Naive B cell (primary cell): ENCODE measurements around the gene CDH8. TPM values are rescaled to one million over a fixed set of nuclear protein-coding genes. Genes with fewer than 3 reads are reported as not detected.

Source experiments
- ATAC-seq, 2 donors: fragments of 150-1000 bp; cut with Tn5 transposase; 2 replicates each; pipeline ENCODE4 v1.10.0; 2021; ENCODE audit warnings: low read depth in 2 of 2, mild to moderate bottlenecking in 2 of 2, moderate library complexity in 2 of 2
- DNase-seq: peaks from one replicate; pipeline ENCODE4 v3.0.0; 2022
- H3K27ac Mint-ChIP-seq, 6 donors: one replicate each; pipeline ENCODE4 v1.8.0; 2020 to 2022; ENCODE audit warnings: mild to moderate bottlenecking in 6 of 6, mixed read lengths in 6 of 6, moderate library complexity in 5 of 6, inconsistent platforms in 2 of 6
- H3K27me3 Mint-ChIP-seq, 3 donors: one replicate each; pipeline ENCODE4 v1.8.0; 2021 to 2022; ENCODE audit warnings: mixed read lengths in 3 of 3, mild to moderate bottlenecking in 1 of 3
- H3K36me3 Mint-ChIP-seq, 2 donors: one replicate each; pipeline ENCODE4 v1.8.0; 2020 to 2022; ENCODE audit warnings: mixed read lengths in 2 of 2, inconsistent platforms in 1 of 2, mild to moderate bottlenecking in 1 of 2
- H3K4me1 Mint-ChIP-seq, 3 donors: one replicate each; pipeline ENCODE4 v1.8.0; 2020 to 2022; ENCODE audit warnings: mixed read lengths in 3 of 3, inconsistent platforms in 1 of 3, mild to moderate bottlenecking in 1 of 3, moderate library complexity in 1 of 3
- H3K4me3 Mint-ChIP-seq, 8 donors: one replicate each; pipeline ENCODE4 v1.8.0; 2020 to 2022; ENCODE audit warnings: mild to moderate bottlenecking in 8 of 8, mixed read lengths in 8 of 8, moderate library complexity in 8 of 8, inconsistent platforms in 2 of 8
- H3K9me3 Mint-ChIP-seq, 7 donors: one replicate each; pipeline ENCODE4 v1.8.0; 2020 to 2022; ENCODE audit warnings: mixed read lengths in 7 of 7, mild to moderate bottlenecking in 5 of 7, inconsistent platforms in 2 of 7, moderate library complexity in 1 of 7
- polyA plus RNA-seq, 6 donors: library from polyadenylated mRNA; unstranded; fragments of 300-500 nt; fragmentation: Illumina TruSeq; gene quantifications; one replicate each; pipeline ENCODE4 v1.2.3, GENCODE V29; 2021; ENCODE audit warnings: low read depth in 6 of 6

The CDH8 gene
- polyA plus RNA-seq, 6 donors from 2014 or later, result not detected

DNA sequence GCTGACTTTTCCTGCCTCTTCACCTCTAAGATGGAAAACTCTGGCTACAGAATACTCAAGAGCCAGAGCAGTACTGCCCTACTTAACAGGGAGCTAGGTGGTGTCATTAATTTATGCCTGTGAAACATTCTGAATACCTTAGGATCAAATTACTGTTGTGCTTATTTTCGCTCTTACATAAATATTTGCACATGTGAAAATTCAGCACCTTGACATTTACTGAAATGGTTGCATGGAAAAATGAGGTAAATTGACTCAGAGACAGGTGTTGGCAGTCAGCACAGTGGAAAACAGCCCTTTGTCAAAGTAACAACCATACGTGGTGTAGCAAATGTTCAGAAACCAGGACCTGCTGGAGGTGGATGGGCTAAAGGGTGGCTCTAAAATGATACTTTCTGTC is 193.6 kb downstream of the CDH8 start:
- H3K9me3 Mint-ChIP-seq, result peaks cover 2 to 6% (median 4%) of the 10 kb centered on the region in 7 donors

GRCh38 chr16:61836804-61837393 is 199.3 kb downstream of the CDH8 start:
- DNase-seq (no peak), ATAC-seq (no peak)
- no peaks in the 10 kb centered on the region for H3K27me3 Mint-ChIP-seq
- H3K9me3 Mint-ChIP-seq, result peaks cover 0 to 9% (median 2%) of the 10 kb centered on the region in 7 donors
- H3K36me3 Mint-ChIP-seq, result no peaks in the 10 kb centered on the region
- H3K4me3 Mint-ChIP-seq, result no peak overlapping the region
- H3K4me1 Mint-ChIP-seq, result no peaks in the 10 kb centered on the region
- H3K27ac Mint-ChIP-seq, result no peak overlapping the region

More for the DNA sequence above, 193.6 kb downstream of the CDH8 start:
- DNase-seq, result no peak
- Mint-ChIP-seq H3K4me1 (no peaks in the 10 kb centered on the region), H3K36me3 (no peaks in the 10 kb centered on the region), H3K27me3 (no peaks in the 10 kb centered on the region), H3K4me3 (no peak overlapping the region), H3K27ac (no peak overlapping the region)
- no peak for ATAC-seq

GRCh38 chr16:61834082-61834481 is 202.2 kb downstream of the CDH8 start:
- ATAC-seq (no peak), DNase-seq (no peak)
- no peaks in the 10 kb centered on the region for H3K27me3 Mint-ChIP-seq
- H3K36me3 Mint-ChIP-seq, result no peaks in the 10 kb centered on the region
- no peak overlapping the region for H3K27ac Mint-ChIP-seq
- no peak overlapping the region for H3K4me3 Mint-ChIP-seq
- no peaks in the 10 kb centered on the region for H3K4me1 Mint-ChIP-seq
- H3K9me3 Mint-ChIP-seq, result peaks cover 0 to 9% (median 2%) of the 10 kb centered on the region in 7 donors

GRCh38 chr16:61831351-61831917 is 204.8 kb downstream of the CDH8 start:
- Mint-ChIP-seq H3K4me3 (no peak overlapping the region), H3K27ac (no peak overlapping the region), H3K4me1 (no peaks in the 10 kb centered on the region), H3K27me3 (no peaks in the 10 kb centered on the region), H3K9me3 (peaks cover 0 to 9% (median 0%) of the 10 kb centered on the region in 7 donors), H3K36me3 (no peaks in the 10 kb centered on the region)
- DNase-seq (no peak), ATAC-seq (no peak)

DNA sequence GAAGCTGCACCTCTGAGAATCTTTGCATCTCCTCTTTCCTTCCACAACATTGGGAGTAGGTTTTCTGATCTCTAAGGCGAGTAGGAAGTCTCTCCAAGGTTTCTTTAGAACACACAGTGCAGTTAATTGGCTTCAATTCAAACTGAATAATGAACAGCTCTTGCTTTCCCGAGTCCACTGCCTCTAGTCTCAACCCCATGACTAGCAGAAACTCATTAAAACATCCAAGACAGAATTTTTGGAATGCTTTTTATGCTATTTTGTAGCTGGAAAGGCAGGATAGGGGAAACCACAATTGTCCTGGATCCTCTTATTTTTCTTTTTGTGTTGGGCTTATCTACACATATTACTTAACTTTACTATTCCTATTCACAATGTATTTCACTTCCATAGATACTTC is 206.6 kb downstream of the CDH8 start:
- ATAC-seq (no peak), DNase-seq (no peak)
- Mint-ChIP-seq H3K9me3 (peaks cover 0 to 9% (median 2%) of the 10 kb centered on the region in 7 donors), H3K27ac (no peak overlapping the region), H3K4me1 (no peaks in the 10 kb centered on the region), H3K27me3 (no peaks in the 10 kb centered on the region), H3K4me3 (no peak overlapping the region), H3K36me3 (no peaks in the 10 kb centered on the region)

- no peaks in the 10 kb centered on the region for H3K36me3 Mint-ChIP-seq
- H3K4me1 Mint-ChIP-seq, result no peaks in the 10 kb centered on the region
- no peak overlapping the region for H3K27ac Mint-ChIP-seq
- H3K9me3 Mint-ChIP-seq, result peaks cover 0 to 3% (median 0%) of the 10 kb centered on the region in 7 donors
- H3K27me3 Mint-ChIP-seq, result no peaks in the 10 kb centered on the region
- no peak overlapping the region for H3K4me3 Mint-ChIP-seq
- no peak for DNase-seq
- no peak for ATAC-seq
These were observed 212.9 kb downstream of the CDH8 start for GRCh38 chr16:61823326-61823725.

DNA sequence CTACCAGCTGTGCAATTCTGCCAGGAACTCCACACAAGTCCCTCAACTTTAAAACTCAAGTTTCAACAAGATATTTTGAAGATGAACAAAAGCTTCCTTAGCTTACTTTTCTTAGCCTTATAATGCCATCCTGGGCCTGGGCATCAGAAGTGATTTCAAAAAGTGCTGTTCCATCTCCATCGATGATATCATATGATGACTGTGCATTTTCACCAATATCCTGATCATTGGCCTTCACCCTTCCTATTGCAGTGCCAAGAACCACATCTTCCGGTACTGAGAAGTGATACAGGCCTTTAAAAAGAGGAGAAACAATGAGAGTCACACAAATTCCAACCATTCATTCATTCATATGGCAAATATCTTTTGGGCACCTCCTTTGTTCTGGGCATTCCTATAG is 215.4 kb downstream of the CDH8 start:
- Mint-ChIP-seq H3K27ac (no peak overlapping the region), H3K27me3 (no peaks in the 10 kb centered on the region), H3K36me3 (no peaks in the 10 kb centered on the region), H3K9me3 (peaks cover 0 to 3% (median 0%) of the 10 kb centered on the region in 7 donors), H3K4me3 (no peak overlapping the region), H3K4me1 (no peaks in the 10 kb centered on the region)
- ATAC-seq, result no peak
- DNase-seq, result no peak

DNA sequence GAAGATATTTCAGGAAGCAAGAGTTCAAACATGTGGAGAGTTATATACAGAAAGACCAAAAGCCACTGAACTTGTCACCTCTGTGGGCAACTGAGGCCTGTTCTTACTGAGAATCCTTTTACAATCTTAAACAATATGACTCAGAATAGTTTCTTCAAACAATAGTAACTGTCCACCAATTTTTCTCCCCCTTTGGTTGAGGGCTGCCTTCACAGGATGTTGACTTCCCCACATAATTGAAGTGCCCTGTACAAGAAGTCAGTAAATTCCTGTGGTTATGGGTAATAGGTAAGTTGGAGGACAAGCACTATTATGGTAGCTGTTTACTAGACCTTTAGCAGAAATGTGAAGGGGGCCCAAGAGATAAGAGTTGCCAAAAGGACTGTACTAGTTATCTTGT is 215.8 kb downstream of the CDH8 start:
- H3K27me3 Mint-ChIP-seq, result no peaks in the 10 kb centered on the region
- H3K4me3 Mint-ChIP-seq, result no peak overlapping the region
- H3K36me3 Mint-ChIP-seq, result no peaks in the 10 kb centered on the region
- H3K9me3 Mint-ChIP-seq, result peaks cover 0 to 3% (median 0%) of the 10 kb centered on the region in 7 donors
- no peaks in the 10 kb centered on the region for H3K4me1 Mint-ChIP-seq
- H3K27ac Mint-ChIP-seq, result no peak overlapping the region
- DNase-seq, result no peak
- no peak for ATAC-seq

DNA sequence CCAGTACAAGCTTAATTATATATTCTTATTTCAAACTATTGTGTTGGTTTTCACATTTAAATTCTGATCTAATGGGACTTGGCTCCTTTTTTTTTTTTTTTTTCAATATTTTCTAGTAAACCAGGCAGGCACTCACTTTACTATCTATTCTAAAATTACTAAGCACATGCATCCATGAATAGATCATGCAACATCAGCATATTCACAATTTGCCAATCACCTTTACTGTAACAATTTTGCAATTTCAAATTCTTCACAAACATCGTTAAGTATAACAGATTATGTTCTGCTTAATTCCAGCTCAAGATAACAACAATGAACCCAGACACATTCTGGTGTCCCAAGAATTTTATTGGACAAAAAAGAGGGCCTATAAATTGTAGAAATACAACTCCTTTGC is 217.4 kb downstream of the CDH8 start:
- Mint-ChIP-seq H3K9me3 (peaks cover 0 to 3% (median 0%) of the 10 kb centered on the region in 7 donors), H3K4me3 (no peak overlapping the region), H3K27ac (no peak overlapping the region), H3K36me3 (no peaks in the 10 kb centered on the region), H3K27me3 (no peaks in the 10 kb centered on the region), H3K4me1 (no peaks in the 10 kb centered on the region)
- ATAC-seq, result no peak
- DNase-seq, result no peak

DNA sequence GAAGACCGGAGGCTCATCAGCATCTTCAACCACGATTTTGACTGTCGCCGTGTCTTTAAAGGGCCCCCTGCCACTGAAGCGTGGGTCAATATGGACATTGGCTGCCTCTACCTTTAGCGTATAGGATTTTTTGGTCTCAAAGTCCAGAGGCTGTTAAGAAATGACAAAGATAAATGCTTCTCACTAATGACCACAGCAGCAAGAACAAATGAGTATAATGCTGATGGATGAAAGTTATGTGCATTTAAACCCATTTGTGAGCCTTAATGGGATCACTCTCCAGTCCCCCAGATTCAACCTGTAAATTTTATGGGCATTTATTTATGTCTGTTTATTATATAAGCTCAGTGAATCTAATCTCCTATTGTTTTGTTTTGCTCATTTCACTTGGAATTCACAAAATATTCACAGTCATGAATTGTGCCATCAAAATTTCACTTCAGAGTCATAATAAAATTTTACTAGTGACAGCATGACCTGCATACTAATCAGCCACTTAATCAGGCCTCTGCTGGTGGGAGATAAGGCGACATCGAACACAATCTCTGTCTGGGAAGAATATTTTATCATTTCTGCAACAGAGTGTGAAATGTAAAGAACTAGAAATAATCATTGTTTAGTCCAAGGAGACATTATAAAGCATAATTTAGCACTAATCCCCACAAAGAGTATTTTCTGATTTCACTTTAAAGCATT is 218.5 kb downstream of the CDH8 start:
- Mint-ChIP-seq H3K27me3 (no peaks in the 10 kb centered on the region), H3K9me3 (peaks cover 0 to 3% (median 0%) of the 10 kb centered on the region in 7 donors), H3K4me1 (no peaks in the 10 kb centered on the region), H3K4me3 (no peak overlapping the region), H3K27ac (no peak overlapping the region), H3K36me3 (no peaks in the 10 kb centered on the region)
- ATAC-seq (no peak), DNase-seq (no peak)

- ATAC-seq (no peak), DNase-seq (no peak)
- no peak overlapping the region for H3K4me3 Mint-ChIP-seq
- no peak overlapping the region for H3K27ac Mint-ChIP-seq
- no peaks in the 10 kb centered on the region for H3K36me3 Mint-ChIP-seq
- H3K9me3 Mint-ChIP-seq, result peaks cover 0 to 5% (median 0%) of the 10 kb centered on the region in 7 donors
- H3K4me1 Mint-ChIP-seq, result no peaks in the 10 kb centered on the region
- H3K27me3 Mint-ChIP-seq, result no peaks in the 10 kb centered on the region
These were observed 221.4 kb downstream of the CDH8 start for GRCh38 chr16:61814726-61815347.

DNA sequence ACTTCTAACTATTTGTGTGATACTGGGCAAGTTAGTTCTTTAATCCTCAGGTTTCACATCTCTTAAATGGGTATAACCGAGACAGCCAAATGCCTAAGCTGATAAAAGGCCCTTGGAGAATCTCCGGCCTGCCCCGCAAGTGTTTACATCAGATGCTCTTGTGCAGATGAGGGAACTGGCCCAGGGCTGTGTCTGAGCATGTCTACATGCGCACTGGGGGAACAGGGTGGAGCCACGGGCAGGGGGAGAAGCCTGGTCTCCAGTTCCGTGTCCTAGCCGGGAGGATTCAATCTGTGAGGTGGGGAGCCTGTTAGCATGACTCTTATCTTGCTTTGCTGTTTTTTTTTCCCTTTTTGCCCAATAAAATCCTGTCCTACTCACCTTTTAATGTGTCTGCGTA is 222.9 kb downstream of the CDH8 start:
- ATAC-seq (no peak), DNase-seq (no peak)
- Mint-ChIP-seq H3K4me1 (no peaks in the 10 kb centered on the region), H3K27ac (no peak overlapping the region), H3K36me3 (no peaks in the 10 kb centered on the region), H3K4me3 (no peak overlapping the region), H3K27me3 (no peaks in the 10 kb centered on the region), H3K9me3 (peaks cover 0 to 5% (median 0%) of the 10 kb centered on the region in 7 donors)

DNA sequence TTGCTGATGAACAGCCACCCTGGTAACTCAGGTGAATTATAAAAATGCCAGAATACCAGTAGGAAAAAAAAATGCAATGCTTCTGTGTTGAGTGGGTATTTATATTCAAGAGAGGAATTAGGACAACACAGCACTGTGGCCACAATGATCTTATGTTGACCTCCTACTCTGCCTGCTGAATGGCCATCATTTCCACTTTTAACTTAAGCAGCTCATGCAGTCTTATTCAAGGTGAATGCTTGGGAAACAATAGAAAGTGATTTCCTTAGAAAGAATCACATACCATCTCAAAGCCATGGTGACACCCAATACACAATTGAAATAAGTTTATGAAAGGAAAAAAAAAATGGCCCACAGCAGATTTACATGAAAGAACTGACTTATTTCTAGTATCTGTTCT is 224.0 kb downstream of the CDH8 start:
- Mint-ChIP-seq H3K9me3 (peaks cover 0 to 5% (median 0%) of the 10 kb centered on the region in 7 donors), H3K4me1 (no peaks in the 10 kb centered on the region), H3K27ac (no peak overlapping the region), H3K4me3 (no peak overlapping the region), H3K27me3 (no peaks in the 10 kb centered on the region), H3K36me3 (no peaks in the 10 kb centered on the region)
- ATAC-seq (no peak), DNase-seq (no peak)

DNA sequence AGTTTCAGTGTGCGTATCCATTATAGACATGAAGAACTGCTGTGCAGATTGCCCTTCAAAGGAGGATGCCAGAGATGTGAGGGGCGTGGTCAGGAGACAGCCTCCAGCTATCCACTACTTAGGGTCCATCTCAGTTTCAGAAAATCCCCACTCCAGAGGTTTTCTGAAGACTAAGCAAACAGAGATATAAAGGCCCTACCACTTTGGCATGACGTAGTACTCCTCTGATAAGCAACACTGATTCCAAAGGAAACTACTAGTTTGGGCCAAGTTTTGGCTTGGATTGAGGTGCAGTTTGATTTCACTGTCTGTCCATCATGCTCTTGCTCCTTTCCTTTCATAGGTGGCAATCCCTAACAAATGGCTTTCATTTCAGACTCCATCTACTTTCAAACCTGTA is 228.7 kb downstream of the CDH8 start:
- Mint-ChIP-seq H3K9me3 (peaks cover 0 to 10% (median 0%) of the 10 kb centered on the region in 7 donors), H3K36me3 (no peaks in the 10 kb centered on the region), H3K4me3 (no peak overlapping the region), H3K27ac (no peak overlapping the region), H3K27me3 (no peaks in the 10 kb centered on the region), H3K4me1 (no peaks in the 10 kb centered on the region)
- ATAC-seq (no peak), DNase-seq (no peak)
